ENCODE results near the gene OPCML. TPM values are rescaled to one million over a fixed set of nuclear protein-coding genes. Genes with fewer than 3 reads are reported as not detected.

Gene OPCML
- total and polyA plus RNA-seq, 2 of the 13 experiments (the other 11 are each of a cell fraction or from before 2014, with no cell fraction given): not detected

GRCh38 chr11:133271871-133272776, 260.2 kb downstream of the OPCML start:
- no peak overlapping the region for H3K27ac ChIP-seq (ENCODE audit: extremely low read length, insufficient read depth, low read length)
- H3K4me3 ChIP-seq (replicated peaks in 1 of 3; ENCODE audit: insufficient read depth in 1 of 3, low read depth in 2 of 3, low read length in 3 of 3): no peak overlapping the region
- no peak overlapping the region for H3K4me2 ChIP-seq (ENCODE audit: low read depth, low read length)
- H2AFZ ChIP-seq (ENCODE audit: low read length): no peak overlapping the region
- H3K9me3 ChIP-seq (ENCODE audit: low read length): no peaks in the 10 kb centered on the region
- POLR2A ChIA-PET: no interaction called here
- no peaks in the 10 kb centered on the region for H3K4me1 ChIP-seq (ENCODE audit: insufficient read depth, low read length)
- DNase-seq (ENCODE audit: low spot score) (no peak), FAIRE-seq (no peak), ATAC-seq (no peak)
- 0% methylated on average over 6 of the region's 6 CpGs for WGBS (ENCODE audit: low lambda C conversion rate)
- intact Hi-C loops (cut with micrococcal nuclease; ENCODE audit: unreplicated experiment): no loop called here
- no TSS peak for BruUV-seq (replicated peaks)
- H3K79me2 ChIP-seq (ENCODE audit: insufficient read depth, low read length): no peaks in the 10 kb centered on the region
- CTCF ChIA-PET (ENCODE audit: low intra/inter-chr PET ratio, low total read pairs): no interaction called here
- in situ Hi-C loops (cut with HindIII; ENCODE audit: extremely low pct_ligation_motif_present, low pct_unique_long_range_greater_than_20kb): no loop called here
- no peaks in the 10 kb centered on the region for H3K36me3 ChIP-seq (replicated peaks in 1 of 2; ENCODE audit: control insufficient read depth in 1 of 2, insufficient read depth in 2 of 2, low read length in 2 of 2)
- H4K20me1 ChIP-seq (ENCODE audit: insufficient read depth, low read length): no peaks in the 10 kb centered on the region
- no peaks in the 10 kb centered on the region; a peak in 1 of 5 replicates for H3K27me3 ChIP-seq (ENCODE audit: control insufficient read depth in 1 of 2, insufficient read depth in 2 of 2, low read length in 2 of 2)
- H3K9ac ChIP-seq (ENCODE audit: insufficient read depth, low read depth, low read length): no peak overlapping the region
- TF ChIP-seq ELF1 (CRISPR knock-in tag; IDR thresholded peaks at IDR 0.05) (no peak), SAFB2 (CRISPR knock-in tag; IDR thresholded peaks at IDR 0.05; ENCODE audit: borderline replicate concordance, low read depth) (no peak), ZNF569 (CRISPR knock-in tag; IDR thresholded peaks at IDR 0.05; ENCODE audit: borderline replicate concordance) (no peak), ATF3 (CRISPR knock-in tag; IDR thresholded peaks at IDR 0.05) (no peak), ZNF30 (CRISPR knock-in tag; IDR thresholded peaks at IDR 0.05) (no peak), TIGD3 (CRISPR knock-in tag; IDR thresholded peaks at IDR 0.05; ENCODE audit: borderline replicate concordance) (no peak), KDM4B (CRISPR knock-in tag; IDR thresholded peaks at IDR 0.05) (no peak), ZNF451 (CRISPR knock-in tag; IDR thresholded peaks at IDR 0.05) (no peak), EHMT2 (IDR thresholded peaks at IDR 0.05; ENCODE audit: borderline replicate concordance, low read depth, low read length) (no peak), ZMYM4 (CRISPR knock-in tag; IDR thresholded peaks at IDR 0.05) (no peak), SATB2 (CRISPR knock-in tag; IDR thresholded peaks at IDR 0.05) (no peak), ZNF101 (CRISPR knock-in tag; IDR thresholded peaks at IDR 0.05; ENCODE audit: borderline replicate concordance, low read depth) (no peak)
- TF ChIP-seq, protein P1, sequence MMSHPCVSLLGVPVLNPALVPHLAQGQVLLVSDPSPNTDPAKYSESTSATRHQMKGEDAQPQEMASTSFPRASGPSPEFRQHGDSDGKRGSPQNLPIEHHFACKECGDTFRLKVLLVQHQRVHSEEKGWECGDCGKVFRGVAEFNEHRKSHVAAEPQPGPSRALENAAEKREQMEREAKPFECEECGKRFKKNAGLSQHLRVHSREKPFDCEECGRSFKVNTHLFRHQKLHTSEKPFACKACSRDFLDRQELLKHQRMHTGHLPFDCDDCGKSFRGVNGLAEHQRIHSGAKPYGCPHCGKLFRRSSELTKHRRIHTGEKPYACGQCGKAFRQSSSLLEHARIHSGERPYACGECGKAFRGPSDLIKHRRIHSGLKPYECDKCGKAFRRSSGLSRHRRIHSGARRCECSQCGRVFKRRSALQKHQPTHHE (CRISPR knock-in tag; IDR thresholded peaks at IDR 0.05; ENCODE audit: borderline replicate concordance): no peak

Measured in HepG2 (cell line).